Measurements from ENCODE around the gene SLAMF6.

SLAMF6 gene

DNA sequence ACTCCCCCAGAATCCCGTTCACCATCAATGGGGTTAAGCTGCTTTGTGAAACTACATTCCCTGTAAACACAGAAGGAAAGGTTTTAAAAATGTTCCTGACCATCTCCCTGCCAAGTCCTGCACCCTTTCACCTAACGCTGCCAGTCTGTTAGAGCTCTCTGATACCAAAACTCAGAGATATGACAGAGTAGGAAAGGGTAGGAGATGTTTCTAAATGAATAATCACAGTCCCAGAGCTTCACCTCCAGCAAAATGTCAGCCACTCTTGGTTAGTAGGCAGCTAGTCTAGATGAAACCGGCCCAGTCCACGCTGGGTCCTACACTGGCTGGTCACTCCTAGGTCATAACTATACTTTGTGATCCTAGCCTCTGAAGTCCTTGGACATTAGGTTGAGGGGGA is 26.7 kb downstream of the SLAMF6 start:
- TF ChIP-seq, protein P1, sequence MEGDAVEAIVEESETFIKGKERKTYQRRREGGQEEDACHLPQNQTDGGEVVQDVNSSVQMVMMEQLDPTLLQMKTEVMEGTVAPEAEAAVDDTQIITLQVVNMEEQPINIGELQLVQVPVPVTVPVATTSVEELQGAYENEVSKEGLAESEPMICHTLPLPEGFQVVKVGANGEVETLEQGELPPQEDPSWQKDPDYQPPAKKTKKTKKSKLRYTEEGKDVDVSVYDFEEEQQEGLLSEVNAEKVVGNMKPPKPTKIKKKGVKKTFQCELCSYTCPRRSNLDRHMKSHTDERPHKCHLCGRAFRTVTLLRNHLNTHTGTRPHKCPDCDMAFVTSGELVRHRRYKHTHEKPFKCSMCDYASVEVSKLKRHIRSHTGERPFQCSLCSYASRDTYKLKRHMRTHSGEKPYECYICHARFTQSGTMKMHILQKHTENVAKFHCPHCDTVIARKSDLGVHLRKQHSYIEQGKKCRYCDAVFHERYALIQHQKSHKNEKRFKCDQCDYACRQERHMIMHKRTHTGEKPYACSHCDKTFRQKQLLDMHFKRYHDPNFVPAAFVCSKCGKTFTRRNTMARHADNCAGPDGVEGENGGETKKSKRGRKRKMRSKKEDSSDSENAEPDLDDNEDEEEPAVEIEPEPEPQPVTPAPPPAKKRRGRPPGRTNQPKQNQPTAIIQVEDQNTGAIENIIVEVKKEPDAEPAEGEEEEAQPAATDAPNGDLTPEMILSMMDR (IDR thresholded peaks at IDR 0.05) = no peak
- DNase-seq (ENCODE audit: low spot score) = no peak
- Histone ChIP-seq H3K27ac (no peak overlapping the region), H3K4me3 (no peak overlapping the region)

DNA sequence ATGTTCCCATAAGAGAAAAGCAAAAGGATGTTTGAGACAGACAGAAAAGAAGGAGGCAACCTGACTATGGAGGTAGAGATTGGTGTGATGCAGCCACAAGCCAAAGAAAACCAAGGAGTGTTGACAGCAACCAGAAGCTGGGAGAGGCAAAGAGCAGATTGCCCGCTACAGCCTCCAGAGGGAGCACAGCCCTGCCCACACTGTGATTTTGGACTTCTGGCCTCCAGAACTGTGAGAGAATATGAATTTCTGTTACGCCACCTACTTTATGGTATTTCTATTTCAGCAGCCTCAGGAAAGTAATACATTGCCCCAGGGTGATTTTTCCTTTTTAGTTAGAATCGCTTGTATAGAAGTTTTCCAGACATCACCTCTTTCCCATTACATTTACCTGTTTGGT is 28.4 kb downstream of the SLAMF6 start:
- no peak overlapping the region for H3K4me3 ChIP-seq
- H3K27ac ChIP-seq = no peak overlapping the region
- no peak for DNase-seq (ENCODE audit: low spot score)
- TF ChIP-seq, protein P1 (IDR thresholded peaks at IDR 0.05) = no peak

DNA sequence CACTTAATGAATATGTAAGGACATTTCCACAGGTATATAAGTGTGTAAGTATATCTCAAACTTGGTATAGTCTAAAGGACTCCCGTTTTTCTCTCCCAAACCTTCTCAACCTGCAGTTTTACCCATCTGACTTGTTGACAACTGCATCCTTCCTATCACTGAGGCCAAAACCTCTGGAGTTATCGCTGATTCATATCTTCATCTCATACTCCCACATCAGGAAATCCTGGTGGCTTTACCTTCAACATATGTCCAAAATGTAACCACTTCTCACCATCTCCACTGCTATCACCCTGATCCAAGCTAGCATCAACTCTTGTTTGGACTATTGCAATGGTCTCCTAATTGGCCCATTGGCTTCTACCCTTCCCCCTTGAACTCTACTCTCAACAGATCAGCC is 30.4 kb downstream of the SLAMF6 start:
- TF ChIP-seq, protein P1 (IDR thresholded peaks at IDR 0.05) = no peak
- H3K4me3 ChIP-seq = no peak overlapping the region
- no peak overlapping the region for H3K27ac ChIP-seq
- no peak for DNase-seq (ENCODE audit: low spot score)

DNA sequence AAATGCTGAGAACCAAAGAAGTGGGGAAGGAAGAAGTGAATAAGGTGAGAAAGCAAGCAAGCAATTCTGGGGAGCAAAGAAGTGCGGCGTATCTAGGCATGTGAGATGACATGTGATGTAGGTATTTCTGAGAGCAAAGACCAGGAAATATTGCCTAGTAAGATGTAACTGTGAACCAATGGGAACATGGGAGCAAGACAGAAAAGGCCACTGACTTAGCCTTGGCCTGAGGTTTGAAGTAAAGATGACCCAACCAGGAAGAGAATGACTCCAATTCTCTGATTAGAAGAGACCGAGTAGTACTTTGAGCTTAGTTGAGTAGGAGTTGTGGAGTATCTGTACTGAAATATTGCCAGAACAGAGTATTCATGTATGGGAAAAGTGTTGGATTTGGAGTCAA is 31.1 kb downstream of the SLAMF6 start:
- H3K4me3 ChIP-seq = no peak overlapping the region
- H3K27ac ChIP-seq = no peak overlapping the region
- no peak for DNase-seq (ENCODE audit: low spot score)
- TF ChIP-seq, protein P1 (IDR thresholded peaks at IDR 0.05) = no peak

DNA sequence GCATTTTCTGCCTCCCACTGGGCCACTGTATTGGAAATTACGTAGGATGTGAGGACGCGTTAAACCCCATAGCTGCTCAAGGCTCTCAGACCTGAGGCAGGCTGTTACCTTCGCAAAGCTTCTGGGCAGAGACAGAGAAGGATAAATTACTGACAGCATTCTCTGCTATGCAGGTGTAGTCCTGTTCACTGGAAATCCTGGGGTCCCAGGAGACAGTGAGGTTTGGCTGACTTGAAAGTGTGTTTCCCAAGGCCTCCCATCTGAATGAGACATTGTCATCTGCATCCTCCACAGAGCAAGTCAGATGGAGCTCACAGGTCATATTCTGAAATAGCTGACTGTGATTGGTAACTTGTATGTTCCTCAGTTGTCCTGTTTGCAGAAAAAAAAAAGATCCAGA is 32.0 kb downstream of the SLAMF6 start:
- Histone ChIP-seq H3K4me3 (no peak overlapping the region), H3K27ac (no peak overlapping the region)
- TF ChIP-seq, protein P1 (IDR thresholded peaks at IDR 0.05) = no peak
- DNase-seq (ENCODE audit: low spot score) = no peak

DNA sequence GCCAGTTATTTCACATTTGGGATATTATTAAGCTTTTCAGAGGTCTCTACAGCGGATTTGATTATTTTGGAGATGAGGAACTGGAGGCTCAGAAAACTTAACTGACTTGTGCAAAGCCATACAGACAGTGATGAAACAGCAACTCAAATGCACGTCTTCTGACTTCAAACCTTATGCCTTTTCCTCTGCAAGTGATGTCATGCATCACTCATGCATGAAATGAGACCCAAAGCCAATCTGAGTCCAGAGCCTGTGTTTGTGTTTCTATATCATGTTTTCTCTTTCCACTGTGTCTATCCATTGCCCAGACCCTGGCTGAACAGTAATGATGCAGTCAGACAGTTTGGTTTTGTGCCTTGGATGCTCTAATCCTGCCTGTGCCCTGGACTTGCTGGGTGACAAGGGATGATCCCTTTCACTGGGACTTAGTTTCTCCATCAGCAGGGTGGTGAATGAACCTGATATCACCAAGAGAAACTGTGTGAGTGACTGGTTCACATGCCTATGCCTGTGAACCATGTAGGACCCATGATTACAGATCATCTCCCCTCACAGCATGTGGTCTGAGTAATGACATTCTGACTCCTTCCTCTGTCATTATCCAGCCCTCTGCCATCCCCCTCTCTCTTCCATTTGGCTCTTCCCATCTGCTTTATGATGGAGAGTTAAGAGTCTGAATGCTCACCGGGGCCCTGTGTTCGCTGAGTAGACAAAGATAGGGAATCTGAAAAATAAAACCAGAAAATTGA is 33.4 kb downstream of the SLAMF6 start:
- DNase-seq (ENCODE audit: low spot score) = no peak
- H3K27ac ChIP-seq = no peak overlapping the region
- no peak overlapping the region for H3K4me3 ChIP-seq
- TF ChIP-seq, protein P1 (IDR thresholded peaks at IDR 0.05) = no peak

DNA sequence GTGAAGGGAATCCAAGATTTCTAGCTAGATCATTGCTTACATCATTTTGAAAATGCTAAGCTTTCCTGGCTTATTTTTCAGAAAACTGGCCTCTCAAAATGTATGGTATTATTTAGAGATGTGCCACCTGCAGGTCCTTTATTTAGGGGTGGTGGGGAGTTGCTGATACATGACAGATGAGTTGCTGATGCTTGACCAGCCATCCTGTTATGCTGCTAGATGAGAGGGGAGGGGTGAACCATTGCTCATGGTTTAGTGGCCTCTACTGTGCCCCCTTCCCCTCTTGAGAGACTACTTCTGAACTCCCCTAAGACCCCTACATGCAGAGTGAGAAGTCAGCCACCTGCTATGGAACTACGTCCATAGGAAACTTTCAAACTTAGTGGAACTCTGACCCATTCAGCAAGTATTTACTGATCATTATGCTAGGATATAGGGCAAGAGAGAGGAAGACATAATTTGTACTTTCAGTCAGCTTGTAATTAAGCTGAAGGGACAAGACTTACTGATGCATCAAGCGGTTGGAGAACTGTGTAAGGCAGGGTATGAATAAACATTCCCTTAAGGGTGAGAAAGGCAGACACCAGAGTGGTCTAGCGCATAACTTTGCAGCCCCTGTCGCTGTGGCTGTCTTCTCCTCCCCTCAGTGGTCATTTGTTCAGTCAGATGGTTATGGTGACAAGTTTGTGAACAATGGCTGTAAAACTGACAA is 34.6 kb downstream of the SLAMF6 start:
- Histone ChIP-seq H3K27ac (no peak overlapping the region), H3K4me3 (no peak overlapping the region)
- TF ChIP-seq, protein P1 (IDR thresholded peaks at IDR 0.05) = no peak
- no peak for DNase-seq (ENCODE audit: low spot score)
